ENCODE measurements around the gene SLC22A2. TPM values are rescaled to one million over a fixed set of nuclear protein-coding genes. Genes with fewer than 3 reads are reported as not detected.
A peak's percentile ranks its signal among the peaks of the same experiment; 100 is the strongest.

Gene SLC22A2
- total and polyA plus RNA-seq, 2 of the 13 experiments (the other 11 are each of a cell fraction or from before 2014, with no cell fraction given): not detected

GRCh38 chr6:160198606-160199211 is 59.9 kb downstream of the SLC22A2 start (continued):
- TF ChIP-seq SP4 (CRISPR knock-in tag; IDR thresholded peaks at IDR 0.05) (no peak), HIVEP1 (CRISPR knock-in tag; IDR thresholded peaks at IDR 0.05) (no peak), CBX2 (IDR thresholded peaks at IDR 0.05; ENCODE audit: low read depth, low read length) (no peak), CBX2 (CRISPR knock-in tag; IDR thresholded peaks at IDR 0.05; ENCODE audit: low read depth) (no peak), SMAD3 (CRISPR knock-in tag; IDR thresholded peaks at IDR 0.05) (no peak), SMARCE1 (IDR thresholded peaks at IDR 0.05; ENCODE audit: borderline replicate concordance) (no peak), TAF15 (IDR thresholded peaks at IDR 0.05; ENCODE audit: low read depth, low read length, poor library complexity, severe bottlenecking) (no peak), RAD21 (CRISPR knock-in tag; IDR thresholded peaks at IDR 0.05) (no peak), ZSCAN25 (CRISPR knock-in tag; IDR thresholded peaks at IDR 0.05) (no peak), CREBL2 (CRISPR knock-in tag; IDR thresholded peaks at IDR 0.05; ENCODE audit: borderline replicate concordance) (no peak), TEAD2 (CRISPR knock-in tag; IDR thresholded peaks at IDR 0.05) (no peak), SP140L (CRISPR knock-in tag; IDR thresholded peaks at IDR 0.05; ENCODE audit: borderline replicate concordance) (no peak), DMAP1 (CRISPR knock-in tag; IDR thresholded peaks at IDR 0.05) (no peak), SRY (CRISPR knock-in tag; IDR thresholded peaks at IDR 0.05) (no peak), TBX2 (CRISPR knock-in tag; IDR thresholded peaks at IDR 0.05; ENCODE audit: borderline replicate concordance) (no peak), DR1 (CRISPR knock-in tag; IDR thresholded peaks at IDR 0.05) (no peak), ZNF33A (CRISPR knock-in tag; IDR thresholded peaks at IDR 0.05; ENCODE audit: borderline replicate concordance) (no peak), ZNF772 (CRISPR knock-in tag; IDR thresholded peaks at IDR 0.05) (no peak), ZBTB20 (CRISPR knock-in tag; IDR thresholded peaks at IDR 0.05; ENCODE audit: borderline replicate concordance, low read depth) (no peak), HDAC6 (IDR thresholded peaks at IDR 0.05; ENCODE audit: low read depth, low read length) (no peak), ARID4A (CRISPR knock-in tag; IDR thresholded peaks at IDR 0.05; ENCODE audit: borderline replicate concordance) (no peak)
- TF ChIP-seq, protein P1, sequence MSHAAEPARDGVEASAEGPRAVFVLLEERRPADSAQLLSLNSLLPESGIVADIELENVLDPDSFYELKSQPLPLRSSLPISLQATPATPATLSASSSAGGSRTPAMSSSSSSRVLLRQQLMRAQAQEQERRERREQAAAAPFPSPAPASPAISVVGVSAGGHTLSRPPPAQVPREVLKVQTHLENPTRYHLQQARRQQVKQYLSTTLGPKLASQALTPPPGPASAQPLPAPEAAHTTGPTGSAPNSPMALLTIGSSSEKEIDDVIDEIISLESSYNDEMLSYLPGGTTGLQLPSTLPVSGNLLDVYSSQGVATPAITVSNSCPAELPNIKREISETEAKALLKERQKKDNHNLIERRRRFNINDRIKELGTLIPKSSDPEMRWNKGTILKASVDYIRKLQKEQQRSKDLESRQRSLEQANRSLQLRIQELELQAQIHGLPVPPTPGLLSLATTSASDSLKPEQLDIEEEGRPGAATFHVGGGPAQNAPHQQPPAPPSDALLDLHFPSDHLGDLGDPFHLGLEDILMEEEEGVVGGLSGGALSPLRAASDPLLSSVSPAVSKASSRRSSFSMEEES (CRISPR knock-in tag; IDR thresholded peaks at IDR 0.05): peak; percentile 53; the same call in 1 of the 2 replicates
- TF ChIP-seq, protein P2, sequence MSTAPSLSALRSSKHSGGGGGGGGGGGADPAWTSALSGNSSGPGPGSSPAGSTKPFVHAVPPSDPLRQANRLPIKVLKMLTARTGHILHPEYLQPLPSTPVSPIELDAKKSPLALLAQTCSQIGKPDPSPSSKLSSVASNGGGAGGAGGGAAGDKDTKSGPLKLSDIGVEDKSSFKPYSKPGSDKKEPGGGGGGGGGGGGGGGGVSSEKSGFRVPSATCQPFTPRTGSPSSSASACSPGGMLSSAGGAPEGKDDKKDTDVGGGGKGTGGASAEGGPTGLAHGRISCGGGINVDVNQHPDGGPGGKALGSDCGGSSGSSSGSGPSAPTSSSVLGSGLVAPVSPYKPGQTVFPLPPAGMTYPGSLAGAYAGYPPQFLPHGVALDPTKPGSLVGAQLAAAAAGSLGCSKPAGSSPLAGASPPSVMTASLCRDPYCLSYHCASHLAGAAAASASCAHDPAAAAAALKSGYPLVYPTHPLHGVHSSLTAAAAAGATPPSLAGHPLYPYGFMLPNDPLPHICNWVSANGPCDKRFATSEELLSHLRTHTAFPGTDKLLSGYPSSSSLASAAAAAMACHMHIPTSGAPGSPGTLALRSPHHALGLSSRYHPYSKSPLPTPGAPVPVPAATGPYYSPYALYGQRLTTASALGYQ (CRISPR knock-in tag; IDR thresholded peaks at IDR 0.05): no peak

All from HepG2 (cell line).